Keratinocyte (primary cell): ENCODE measurements around the gene TSSC4. TPM values are rescaled to one million over a fixed set of nuclear protein-coding genes. Genes with fewer than 3 reads are reported as not detected.
A peak's percentile ranks its signal among the peaks of the same experiment; 100 is the strongest.

Experiments
- DNase-seq: peaks from one replicate; pipeline ENCODE4 v3.0.0-alpha.2; 2011; ENCODE audit warnings: low read depth, missing footprints, low spot score
- FAIRE-seq: peaks from 2 replicates; lab custom pipeline; 2011; peaks lifted over from hg19 to GRCh38; lab: Jason Lieb, UNC
- H2AFZ ChIP-seq: 2 replicates; pipeline ENCODE4 v1.6.0; 2012; ENCODE audit warnings: low read length, control low read depth, inconsistent platforms; ENCODE audit not compliant: control insufficient read depth
- H3K27ac ChIP-seq: 2 replicates; pipeline ENCODE4 v1.5.1; 2011; ENCODE audit warnings: low read length; ENCODE audit not compliant: control insufficient read depth, insufficient read depth
- H3K27me3 ChIP-seq: 3 replicates; pipeline ENCODE4 v1.6.0; 2011; ENCODE audit warnings: low read length; ENCODE audit not compliant: control insufficient read depth, insufficient read depth; ENCODE audit errors: extremely low read depth
- H3K36me3 ChIP-seq, 2 experiments: 2 replicates in 1 of 2; 3 replicates in 1 of 2; pipeline ENCODE4 v1.5.1; 2011; ENCODE audit warnings: low read length in 2 of 2, mild to moderate bottlenecking in 1 of 2; ENCODE audit not compliant: control insufficient read depth in 2 of 2, insufficient read depth in 2 of 2; ENCODE audit errors: extremely low read depth in 1 of 2
- H3K4me1 ChIP-seq: 3 replicates; pipeline ENCODE4 v1.5.1; 2011; ENCODE audit warnings: low read length; ENCODE audit not compliant: control insufficient read depth, insufficient read depth; ENCODE audit errors: extremely low read depth
- H3K4me2 ChIP-seq: 3 replicates; pipeline ENCODE4 v1.6.0; 2011; ENCODE audit warnings: low read depth, low read length; ENCODE audit not compliant: control insufficient read depth, insufficient read depth; ENCODE audit errors: extremely low read depth
- H3K4me3 ChIP-seq, 3 experiments: fragments of 200-600 bp in 1 of 3; sonication (generic) in 1 of 3; 2 replicates in 2 of 3; 3 replicates in 1 of 3; pipeline ENCODE4 v1.5.1; 2011 to 2016; ENCODE audit warnings: low read length in 3 of 3, mild to moderate bottlenecking in 3 of 3, control low read depth in 2 of 3, inconsistent platforms in 1 of 3, low read depth in 1 of 3, mixed read lengths in 1 of 3, mixed run types in 1 of 3, moderate library complexity in 1 of 3; ENCODE audit not compliant: control insufficient read depth in 2 of 3, insufficient read depth in 2 of 3; ENCODE audit errors: extremely low read depth in 1 of 3
- H3K79me2 ChIP-seq: 2 replicates; pipeline ENCODE4 v1.6.0; 2012; ENCODE audit warnings: low read length; ENCODE audit not compliant: control insufficient read depth, insufficient read depth
- H3K9ac ChIP-seq: 3 replicates; pipeline ENCODE4 v1.6.0; 2011; ENCODE audit warnings: low read length; ENCODE audit not compliant: control insufficient read depth, insufficient read depth; ENCODE audit errors: extremely low read depth
- H3K9me1 ChIP-seq: 3 replicates; pipeline ENCODE4 v1.6.0; 2011; ENCODE audit warnings: low read length; ENCODE audit not compliant: control insufficient read depth, insufficient read depth; ENCODE audit errors: extremely low read depth
- H3K9me3 ChIP-seq: 2 replicates; pipeline ENCODE4 v1.5.1; 2012; ENCODE audit warnings: low read depth, low read length; ENCODE audit not compliant: control insufficient read depth
- H4K20me1 ChIP-seq: 3 replicates; pipeline ENCODE4 v1.6.0; 2011; ENCODE audit warnings: low read length; ENCODE audit not compliant: control insufficient read depth, insufficient read depth; ENCODE audit errors: extremely low read depth
- EZH2 ChIP-seq: IDR thresholded peaks from one replicate; pipeline ENCODE4 v1.6.1; 2012; ENCODE audit warnings: inconsistent platforms, mild to moderate bottlenecking, low read length, moderate library complexity
- dilution Hi-C: fragments of 300-500 bp; cut with MboI; formaldehyde crosslinking; loops from one replicate; pipeline ENCODE4 v1.7.0; 2020; ENCODE audit warnings: low sequenced_read_pairs; ENCODE audit not compliant: extremely low pct_ligation_motif_present
- polyA minus RNA-seq, 3 experiments: library from RNA; depleted of rRNA, polyadenylated mRNA; stranded (reverse); fragments of >200 nt; gene quantifications; 1 replicate in 1 of 3; 2 replicates in 1 of 3; 3 replicates in 1 of 3; pipeline ENCODE4 v1.2.3, GENCODE V29; 2011
- polyA plus RNA-seq, 5 experiments: library from polyadenylated mRNA; depleted of rRNA in 3 of 5; stranded (reverse) in 3 of 5; stranded (forward) in 1 of 5; unstranded in 1 of 5; fragments of >200 nt; gene quantifications; 1 replicate in 1 of 5; 2 replicates in 3 of 5; 3 replicates in 1 of 5; pipeline versions ENCODE4 v1.2.1 to v1.2.3, GENCODE V29; 2011 to 2012; ENCODE audit warnings: missing spikeins in 2 of 5, low read depth in 1 of 5, low replicate concordance in 1 of 5
- TF ChIP-seq, protein P1 (sequence below), 3 experiments: IDR thresholded peaks in 1 of 3; conservative IDR thresholded peaks in 1 of 3; optimal IDR thresholded peaks in 1 of 3; 2 replicates in 2 of 3; 3 replicates in 1 of 3; pipeline versions ENCODE3 to v1.5.1; 2011; ENCODE audit warnings: low read length in 3 of 3, mild to moderate bottlenecking in 3 of 3, moderate library complexity in 2 of 3, control low read depth in 1 of 3, inconsistent platforms in 1 of 3; ENCODE audit not compliant: insufficient read depth in 2 of 3; ENCODE audit errors: extremely low read depth in 1 of 3

TSSC4 gene
- 15.9 to 27.1 TPM (median 18.6 TPM) in 3 replicates for polyA plus RNA-seq
- polyA plus RNA-seq (2011; ENCODE audit: low read depth) = 16.4 TPM
- polyA plus RNA-seq (2011; cell fraction: cytosol; rRNA removed) = 9.5 and 26.4 TPM in 2 replicates
- 22.0 and 31.6 TPM in 2 replicates for polyA plus RNA-seq (2011; cell fraction: nucleus; rRNA removed)
- 38.2 and 40.2 TPM in 2 replicates for polyA plus RNA-seq (2012; ENCODE audit: low replicate concordance)
- polyA minus RNA-seq = 13.8 to 23.9 TPM (median 14.9 TPM) in 3 replicates
- 37.0 TPM for polyA minus RNA-seq (2011; cell fraction: cytosol; rRNA and poly(A)+ RNA removed)
- 12.8 and 15.4 TPM in 2 replicates for polyA minus RNA-seq (2011; cell fraction: nucleus; rRNA and poly(A)+ RNA removed)

DNA sequence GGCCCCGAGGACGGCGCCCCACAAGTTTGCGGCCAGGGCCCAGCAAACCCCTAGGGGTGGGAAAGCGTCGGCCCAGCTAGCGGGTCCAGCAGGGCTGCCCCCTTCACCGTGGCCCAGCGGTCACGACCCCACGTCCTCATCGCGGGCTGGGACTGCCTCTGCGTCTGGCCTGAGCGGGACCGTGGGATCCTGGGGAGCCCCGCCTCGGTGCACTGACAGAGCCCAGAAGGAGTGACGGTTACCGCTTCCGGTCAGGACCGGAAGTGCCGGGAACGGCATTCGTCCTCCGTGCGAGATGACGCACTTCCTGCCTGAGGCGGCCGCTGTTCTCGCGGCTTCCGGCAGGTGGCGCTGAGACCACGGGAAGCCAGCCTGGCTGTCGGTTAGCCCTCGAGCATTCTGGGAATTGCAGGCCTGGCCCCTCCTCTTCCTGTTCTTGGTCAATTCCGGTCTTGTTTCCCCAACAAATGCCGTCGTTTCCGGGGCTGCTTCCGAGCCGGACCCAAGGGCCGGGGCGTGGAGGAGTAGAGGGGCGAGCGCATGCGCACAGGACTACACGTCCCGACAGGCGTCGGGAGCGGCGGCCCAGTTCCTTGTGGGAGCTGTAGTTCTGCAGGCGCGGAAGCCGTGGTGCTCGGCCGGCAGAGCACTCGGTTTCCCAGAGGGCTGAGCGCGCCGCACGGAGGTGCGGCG is at the start of gene TSSC4:
Gene TSSC4 (plus strand): TSS at position 682 of the 693 bp plus-strand sequence. CDS start 1,884 bp downstream, outside the sequence.
- H3K9me1 ChIP-seq = no peaks in the 10 kb centered on the region
- H3K27me3 ChIP-seq = no peaks in the 10 kb centered on the region
- no peaks in the 10 kb centered on the region for H4K20me1 ChIP-seq
- FAIRE-seq (peak; percentile 95), DNase-seq (peak; percentile 99)
- H3K4me2 ChIP-seq = peak within 1 kb of the TSS; percentile 98
- peaks cover 23 to 28% of the 10 kb centered on the region in 2 experiments for H3K36me3 ChIP-seq
- H2AFZ ChIP-seq = peak within 1 kb of the TSS; percentile 37
- TF ChIP-seq, protein P1, sequence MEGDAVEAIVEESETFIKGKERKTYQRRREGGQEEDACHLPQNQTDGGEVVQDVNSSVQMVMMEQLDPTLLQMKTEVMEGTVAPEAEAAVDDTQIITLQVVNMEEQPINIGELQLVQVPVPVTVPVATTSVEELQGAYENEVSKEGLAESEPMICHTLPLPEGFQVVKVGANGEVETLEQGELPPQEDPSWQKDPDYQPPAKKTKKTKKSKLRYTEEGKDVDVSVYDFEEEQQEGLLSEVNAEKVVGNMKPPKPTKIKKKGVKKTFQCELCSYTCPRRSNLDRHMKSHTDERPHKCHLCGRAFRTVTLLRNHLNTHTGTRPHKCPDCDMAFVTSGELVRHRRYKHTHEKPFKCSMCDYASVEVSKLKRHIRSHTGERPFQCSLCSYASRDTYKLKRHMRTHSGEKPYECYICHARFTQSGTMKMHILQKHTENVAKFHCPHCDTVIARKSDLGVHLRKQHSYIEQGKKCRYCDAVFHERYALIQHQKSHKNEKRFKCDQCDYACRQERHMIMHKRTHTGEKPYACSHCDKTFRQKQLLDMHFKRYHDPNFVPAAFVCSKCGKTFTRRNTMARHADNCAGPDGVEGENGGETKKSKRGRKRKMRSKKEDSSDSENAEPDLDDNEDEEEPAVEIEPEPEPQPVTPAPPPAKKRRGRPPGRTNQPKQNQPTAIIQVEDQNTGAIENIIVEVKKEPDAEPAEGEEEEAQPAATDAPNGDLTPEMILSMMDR (optimal IDR thresholded peaks at IDR 0.05 in 1 of 3, IDR thresholded peaks at IDR 0.05 in 1 of 3, conservative IDR thresholded peaks at IDR 0.05 in 1 of 3; ENCODE audit: extremely low read depth in 1 of 3, insufficient read depth in 2 of 3, low read length in 3 of 3) = peak; percentile 98 to 99 (median 99)
- no peak for TF ChIP-seq EZH2
- no peaks in the 10 kb centered on the region for H3K9me3 ChIP-seq
- peak within 1 kb of the TSS; percentile 97 for H3K9ac ChIP-seq
- peak within 1 kb of the TSS; percentile 97 to 99 (median 99) for H3K4me3 ChIP-seq
- H3K4me1 ChIP-seq = peaks cover 19% of the 10 kb centered on the region
- H3K79me2 ChIP-seq = peaks cover 28% of the 10 kb centered on the region
- dilution Hi-C loops = no loop called here
- peak within 1 kb of the TSS; percentile 87 for H3K27ac ChIP-seq

DNA sequence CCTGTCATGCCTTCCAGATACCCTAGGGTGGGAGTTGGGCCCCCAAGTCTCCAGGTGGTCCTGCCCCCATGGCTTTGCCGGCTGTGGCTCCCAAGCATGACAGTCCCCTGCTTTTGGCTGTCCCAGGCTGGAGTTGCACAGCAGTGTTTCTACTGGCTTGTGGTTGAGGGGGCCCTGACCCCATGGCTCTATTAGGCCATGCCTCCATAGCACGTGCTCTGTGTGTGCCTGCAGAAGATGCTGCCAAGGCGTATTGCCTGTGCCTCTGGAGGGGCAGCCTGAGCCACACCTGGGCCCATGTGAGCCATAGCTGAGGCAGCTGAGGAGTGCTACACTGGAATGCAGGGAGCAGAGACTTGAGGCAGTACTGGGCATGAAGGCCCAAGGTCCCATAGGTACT is 48.8 kb upstream of the TSSC4 start:
- no peaks in the 10 kb centered on the region for H3K79me2 ChIP-seq
- no peaks in the 10 kb centered on the region for H3K9me1 ChIP-seq
- no peak overlapping the region for H3K9ac ChIP-seq
- no peak overlapping the region for H3K4me2 ChIP-seq
- DNase-seq (no peak), FAIRE-seq (no peak)
- H3K4me3 ChIP-seq = no peak overlapping the region
- H3K36me3 ChIP-seq = no peaks in the 10 kb centered on the region
- dilution Hi-C loops = no loop called here
- peaks cover 3% of the 10 kb centered on the region for H3K9me3 ChIP-seq
- H4K20me1 ChIP-seq = no peaks in the 10 kb centered on the region
- no peak overlapping the region for H3K27ac ChIP-seq
- H3K27me3 ChIP-seq = no peaks in the 10 kb centered on the region
- H2AFZ ChIP-seq = no peak overlapping the region
- no peak for TF ChIP-seq EZH2
- TF ChIP-seq, protein P1 (optimal IDR thresholded peaks at IDR 0.05 in 1 of 3, IDR thresholded peaks at IDR 0.05 in 1 of 3, conservative IDR thresholded peaks at IDR 0.05 in 1 of 3; ENCODE audit: extremely low read depth in 1 of 3, insufficient read depth in 2 of 3, low read length in 3 of 3) = no peak
- H3K4me1 ChIP-seq = no peaks in the 10 kb centered on the region
